Tibial nerve (tissue), 4 donors: ENCODE measurements around the gene CD46.

Source experiments
- EP300 ChIP-seq, 2 donors: sonication (generic); formaldehyde crosslinking; IDR thresholded peaks; one replicate each; pipeline ENCODE4 v1.6.1; 2017; ENCODE audit warnings: antibody characterized with exemption in 2 of 2, mild to moderate bottlenecking in 1 of 2
- POLR2A ChIP-seq, 2 donors: fragments of 450-650 bp; IDR thresholded peaks; one replicate each; pipeline ENCODE4 v1.6.1; 2017; ENCODE audit warnings: antibody characterized with exemption in 2 of 2, mild to moderate bottlenecking in 2 of 2, moderate library complexity in 2 of 2
- TF ChIP-seq, protein P1 (sequence below), 5 experiments: fragments of 200-600 bp in 3 of 5; fragments of 450-650 bp in 2 of 5; sonication (generic) in 3 of 5; IDR thresholded peaks; one replicate each; pipeline ENCODE4 v1.5.1; 2016 to 2019; ENCODE audit warnings: antibody characterized with exemption in 5 of 5, mild to moderate bottlenecking in 3 of 5, moderate library complexity in 2 of 5

DNA sequence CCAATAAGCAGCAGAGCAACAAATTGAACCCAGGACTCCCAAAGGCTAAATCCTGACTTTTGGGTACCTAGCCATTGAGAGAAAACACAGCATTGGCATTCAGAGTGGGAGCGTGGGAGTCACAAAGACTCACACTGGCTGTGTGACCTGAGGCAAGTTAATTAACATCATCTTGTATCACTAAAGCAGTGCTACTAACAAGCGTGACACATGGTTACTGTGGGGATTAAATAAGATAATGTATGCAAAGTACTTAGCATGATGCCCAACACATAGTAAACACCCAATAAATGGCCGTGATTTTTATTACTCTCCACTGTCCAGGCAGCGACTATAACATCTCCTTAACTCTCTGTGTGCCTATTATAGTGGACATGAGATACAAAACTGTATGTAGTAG, 85.8 kb downstream of the CD46 start:
- TF ChIP-seq POLR2A (IDR thresholded peaks at IDR 0.05) (no peak), EP300 (IDR thresholded peaks at IDR 0.05) (no peak)
- TF ChIP-seq, protein P1, sequence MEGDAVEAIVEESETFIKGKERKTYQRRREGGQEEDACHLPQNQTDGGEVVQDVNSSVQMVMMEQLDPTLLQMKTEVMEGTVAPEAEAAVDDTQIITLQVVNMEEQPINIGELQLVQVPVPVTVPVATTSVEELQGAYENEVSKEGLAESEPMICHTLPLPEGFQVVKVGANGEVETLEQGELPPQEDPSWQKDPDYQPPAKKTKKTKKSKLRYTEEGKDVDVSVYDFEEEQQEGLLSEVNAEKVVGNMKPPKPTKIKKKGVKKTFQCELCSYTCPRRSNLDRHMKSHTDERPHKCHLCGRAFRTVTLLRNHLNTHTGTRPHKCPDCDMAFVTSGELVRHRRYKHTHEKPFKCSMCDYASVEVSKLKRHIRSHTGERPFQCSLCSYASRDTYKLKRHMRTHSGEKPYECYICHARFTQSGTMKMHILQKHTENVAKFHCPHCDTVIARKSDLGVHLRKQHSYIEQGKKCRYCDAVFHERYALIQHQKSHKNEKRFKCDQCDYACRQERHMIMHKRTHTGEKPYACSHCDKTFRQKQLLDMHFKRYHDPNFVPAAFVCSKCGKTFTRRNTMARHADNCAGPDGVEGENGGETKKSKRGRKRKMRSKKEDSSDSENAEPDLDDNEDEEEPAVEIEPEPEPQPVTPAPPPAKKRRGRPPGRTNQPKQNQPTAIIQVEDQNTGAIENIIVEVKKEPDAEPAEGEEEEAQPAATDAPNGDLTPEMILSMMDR (IDR thresholded peaks at IDR 0.05): no peak
